IPS-NIHi7 (cell line): ENCODE data around the gene AFAP1.

Experiments
- DNase-seq: peaks from one replicate; pipeline ENCODE4 v3.0.0; 2012; ENCODE audit warnings: mixed read lengths; ENCODE audit errors: extremely low spot score

The AFAP1 gene

GRCh38 chr4:7737752-7738457 lies 201.8 kb downstream of the AFAP1 start:
- DNase-seq: no peak

DNA sequence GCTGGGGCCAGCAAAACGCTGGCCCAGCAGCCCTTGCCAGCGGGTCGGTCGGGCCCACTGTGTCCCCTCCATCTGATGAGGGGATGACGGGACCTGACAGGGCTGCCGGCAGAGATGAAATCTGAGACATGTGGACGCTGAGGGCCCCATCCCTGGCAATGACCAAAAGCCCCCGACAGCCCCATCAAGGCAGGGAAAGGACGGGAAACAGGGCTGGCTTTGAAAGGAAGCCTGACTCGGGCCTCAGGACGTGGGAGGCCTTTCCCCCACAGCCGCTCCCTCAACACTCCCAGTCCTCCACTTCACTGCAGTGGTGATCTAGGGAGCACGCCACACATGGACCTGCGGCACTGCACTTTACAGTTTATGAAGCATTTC lies 202.4 kb downstream of the AFAP1 start:
- DNase-seq: no peak

DNA sequence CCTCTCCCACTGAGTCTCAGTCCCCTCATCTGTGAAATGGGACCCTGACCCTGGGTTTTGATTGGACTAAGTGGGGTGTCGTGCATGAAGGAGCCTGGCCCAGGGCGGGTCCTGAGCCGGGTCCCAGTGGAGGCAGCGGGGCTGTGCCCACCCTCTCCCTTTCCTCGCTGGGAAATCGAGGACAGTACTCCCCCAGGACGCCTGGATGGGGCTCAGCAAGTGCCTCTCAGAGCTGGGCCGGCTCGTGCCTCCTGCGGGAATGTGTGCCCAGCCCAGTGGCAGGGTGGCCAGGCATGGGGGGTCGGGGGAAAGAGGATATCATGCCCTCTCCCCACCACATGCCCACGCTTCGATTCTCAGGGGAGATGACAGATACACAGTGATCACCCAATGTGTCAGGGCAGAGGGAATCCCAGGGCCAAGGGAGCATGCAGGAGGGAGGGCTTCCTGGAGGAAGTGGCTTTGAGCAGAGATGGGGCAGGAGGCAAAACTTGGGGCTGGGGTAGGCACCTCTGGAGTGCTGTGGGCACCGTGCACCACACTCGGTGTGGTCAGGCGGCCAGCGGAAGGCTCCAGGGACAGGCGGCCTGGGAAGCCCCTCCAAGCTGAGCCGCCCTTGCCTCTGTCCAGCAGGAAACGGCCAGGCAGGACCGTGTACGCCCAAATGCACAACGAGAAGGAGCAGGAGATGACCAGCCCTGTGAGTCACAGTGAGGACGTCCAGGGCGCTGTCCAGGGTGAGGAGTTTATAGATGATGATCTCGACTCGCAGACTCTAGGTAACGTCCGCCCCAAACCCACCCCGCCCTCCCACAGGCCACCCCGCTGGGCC lies 203.0 kb downstream of the AFAP1 start:
- no peak for DNase-seq

- DNase-seq: no peak
Observed at GRCh38 chr4:7735961-7736360, 203.7 kb downstream of the AFAP1 start.

GRCh38 chr4:7735395-7735794 lies 204.3 kb downstream of the AFAP1 start:
- no peak for DNase-seq

GRCh38 chr4:7734651-7735260 lies 204.9 kb downstream of the AFAP1 start:
- DNase-seq: no peak

DNA sequence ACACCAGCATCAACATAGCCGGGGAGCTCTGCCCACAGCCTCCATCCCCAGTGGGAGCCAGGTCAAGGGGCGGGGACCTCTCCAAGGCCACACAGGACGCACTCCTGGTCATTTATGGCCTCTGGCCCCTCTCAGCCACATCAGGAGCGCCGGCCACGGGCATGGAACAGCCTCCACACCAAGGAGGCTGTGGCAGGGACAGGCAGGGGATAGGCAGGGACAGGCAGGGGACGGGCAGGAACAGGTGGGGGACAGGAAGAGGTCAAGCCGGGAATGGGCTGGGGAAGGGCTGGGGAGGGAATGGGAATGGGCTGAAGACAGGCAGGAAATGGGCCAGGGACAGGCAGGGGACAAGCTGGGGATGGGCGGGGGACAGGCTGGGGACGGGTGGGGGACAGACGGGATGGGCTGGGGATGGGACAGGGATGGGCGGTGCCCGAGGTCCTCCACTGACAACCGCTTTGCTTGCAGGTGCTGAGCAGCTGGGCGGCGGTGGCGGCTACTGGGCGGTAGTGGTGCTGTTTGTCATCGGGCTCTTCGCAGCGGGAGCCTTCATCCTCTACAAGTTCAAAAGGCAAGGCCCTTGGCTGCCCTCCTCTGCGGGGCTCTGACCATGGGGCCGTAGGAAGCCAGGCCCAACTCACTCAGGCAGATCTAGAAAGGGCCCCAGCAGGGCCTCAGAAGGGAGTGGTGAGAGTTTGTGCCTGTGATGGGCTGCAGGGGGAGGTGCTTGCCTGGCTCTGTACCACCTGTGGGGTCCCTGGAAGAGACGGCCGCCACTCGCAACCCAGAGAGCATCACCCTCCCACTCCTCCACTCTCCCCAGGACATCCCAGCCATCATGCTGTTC lies 205.6 kb downstream of the AFAP1 start:
- no peak for DNase-seq

GRCh38 chr4:7733201-7733600 lies 206.5 kb downstream of the AFAP1 start:
- no peak for DNase-seq

DNA sequence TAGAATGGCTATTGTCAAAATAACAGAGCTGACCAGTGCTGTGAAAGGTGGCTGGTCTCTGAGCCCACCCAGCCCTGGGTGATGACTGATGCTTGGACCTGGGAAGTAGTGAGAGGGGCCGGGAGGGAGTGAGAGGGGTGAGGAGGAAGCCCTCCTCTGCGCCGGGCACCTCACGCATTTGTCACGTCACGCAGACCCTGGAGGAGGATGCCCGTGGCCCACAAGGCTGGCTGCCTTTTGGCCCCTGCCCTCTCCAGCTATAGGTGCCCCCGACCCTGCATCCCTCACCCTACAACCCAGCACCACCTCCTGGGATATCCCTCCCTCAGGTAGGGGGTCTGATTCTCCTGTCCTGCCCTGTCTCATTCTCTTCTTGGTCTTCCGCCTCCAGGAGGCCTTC lies 207.4 kb downstream of the AFAP1 start:
- no peak for DNase-seq

GRCh38 chr4:7731437-7731836 lies 208.2 kb downstream of the AFAP1 start:
- DNase-seq: no peak

DNA sequence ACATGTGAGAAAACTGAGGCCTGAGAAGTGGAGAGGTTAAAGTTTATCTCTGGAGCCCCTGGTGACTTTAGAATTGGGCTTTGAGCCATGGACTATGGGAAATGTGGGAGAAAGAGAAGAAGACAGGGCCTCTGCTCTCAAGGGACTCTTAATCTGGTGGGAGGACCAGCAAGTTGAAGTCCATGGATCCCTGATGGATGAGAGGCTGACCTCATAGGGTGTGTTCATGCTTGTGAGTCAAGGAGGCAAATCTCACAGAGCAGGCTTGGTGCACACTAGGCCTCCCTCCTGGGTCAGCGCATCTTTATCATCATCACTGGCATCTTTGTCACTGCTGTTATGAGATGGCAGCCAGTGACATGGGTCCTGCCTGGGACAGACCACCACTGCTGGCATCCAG lies 211.9 kb downstream of the AFAP1 start:
- no peak for DNase-seq

DNA sequence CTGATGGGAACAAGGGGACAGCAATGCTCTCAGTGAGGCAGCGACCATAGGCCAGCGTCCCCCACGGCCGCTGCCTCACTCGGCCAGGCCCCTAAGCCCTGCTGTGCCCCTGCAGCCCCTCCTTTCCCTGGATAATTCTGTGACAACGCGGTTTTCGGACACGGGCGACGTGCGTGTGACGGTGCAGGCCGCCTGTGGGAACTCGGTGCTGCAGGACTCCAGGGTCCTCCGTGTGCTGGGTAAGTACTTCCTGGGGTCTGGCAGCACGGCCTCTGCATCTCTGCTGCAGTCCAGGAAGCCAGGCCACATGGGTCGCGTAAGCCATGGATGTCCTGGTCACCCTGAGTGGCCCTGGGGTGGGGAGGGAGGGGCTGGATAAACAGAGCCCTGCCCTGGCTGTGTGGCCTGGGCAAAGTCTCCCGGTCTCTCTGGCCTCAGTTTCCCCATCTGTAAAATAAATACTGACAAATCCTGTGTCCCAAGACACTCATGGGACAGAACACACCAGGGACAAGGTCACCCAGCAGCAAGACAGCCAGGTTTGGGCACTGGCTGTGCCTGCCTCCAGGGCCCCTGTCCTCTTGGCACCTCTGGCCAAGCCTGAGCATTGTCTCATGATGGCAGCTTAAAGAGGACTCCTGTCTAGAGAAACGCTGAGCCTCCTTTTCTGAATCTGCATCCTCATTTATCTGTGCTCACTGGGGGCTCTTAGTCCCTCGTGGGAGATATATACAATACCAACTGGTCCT lies 212.8 kb downstream of the AFAP1 start:
- no peak for DNase-seq

DNA sequence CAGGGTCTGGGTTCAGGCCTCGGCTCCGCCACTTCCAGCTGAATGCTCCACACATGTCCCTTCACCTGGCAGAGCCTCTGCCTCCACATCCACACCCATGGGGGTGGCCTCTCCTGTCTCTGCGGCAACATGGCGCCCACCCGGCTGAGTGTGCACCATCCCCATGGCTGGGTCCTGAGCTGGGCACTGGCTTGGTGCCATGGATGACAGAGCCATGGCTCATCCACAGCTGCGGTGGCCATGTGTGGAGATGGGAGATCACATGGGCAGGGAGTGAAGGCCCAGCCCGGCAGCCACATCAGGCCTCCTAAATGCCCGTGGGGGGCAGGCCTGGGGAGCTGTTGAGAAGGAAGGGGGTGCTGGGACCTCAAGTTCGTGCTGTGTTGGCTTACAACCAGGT lies 213.7 kb downstream of the AFAP1 start:
- DNase-seq: no peak

GRCh38 chr4:7723625-7724024 lies 216.0 kb downstream of the AFAP1 start:
- no peak for DNase-seq

DNA sequence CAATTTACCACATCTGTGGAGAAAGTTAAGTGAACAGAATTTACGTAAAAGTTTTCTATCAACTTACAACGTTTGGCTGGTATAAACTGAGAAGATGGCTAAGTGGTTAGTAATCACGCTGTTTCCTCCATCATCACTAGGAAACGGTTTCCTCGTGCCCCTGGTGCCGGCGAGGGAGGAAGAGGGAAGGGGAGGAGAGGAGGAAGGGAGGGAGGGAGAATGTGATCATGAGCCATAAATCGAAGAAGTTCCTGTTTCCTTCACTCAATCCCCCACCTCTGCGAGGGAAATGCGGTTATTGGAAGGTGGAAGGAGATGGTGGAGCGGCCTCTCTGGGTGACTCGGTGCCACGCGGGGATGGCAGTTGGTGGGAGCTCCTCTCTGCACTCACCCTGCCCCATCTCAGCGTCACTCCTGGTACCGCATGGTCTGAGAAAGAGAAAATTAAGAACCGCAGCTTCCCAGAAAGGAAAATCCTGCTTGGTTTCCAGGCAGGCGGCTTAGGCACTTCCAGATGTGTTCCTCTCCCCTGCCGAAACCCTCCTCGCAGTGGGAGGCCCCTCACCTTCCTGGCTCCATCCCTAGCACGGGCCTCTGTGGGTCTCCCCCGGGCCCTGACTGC lies 216.8 kb downstream of the AFAP1 start:
- DNase-seq: no peak

- no peak for DNase-seq
Observed at GRCh38 chr4:7721984-7722551, 217.6 kb downstream of the AFAP1 start.

DNA sequence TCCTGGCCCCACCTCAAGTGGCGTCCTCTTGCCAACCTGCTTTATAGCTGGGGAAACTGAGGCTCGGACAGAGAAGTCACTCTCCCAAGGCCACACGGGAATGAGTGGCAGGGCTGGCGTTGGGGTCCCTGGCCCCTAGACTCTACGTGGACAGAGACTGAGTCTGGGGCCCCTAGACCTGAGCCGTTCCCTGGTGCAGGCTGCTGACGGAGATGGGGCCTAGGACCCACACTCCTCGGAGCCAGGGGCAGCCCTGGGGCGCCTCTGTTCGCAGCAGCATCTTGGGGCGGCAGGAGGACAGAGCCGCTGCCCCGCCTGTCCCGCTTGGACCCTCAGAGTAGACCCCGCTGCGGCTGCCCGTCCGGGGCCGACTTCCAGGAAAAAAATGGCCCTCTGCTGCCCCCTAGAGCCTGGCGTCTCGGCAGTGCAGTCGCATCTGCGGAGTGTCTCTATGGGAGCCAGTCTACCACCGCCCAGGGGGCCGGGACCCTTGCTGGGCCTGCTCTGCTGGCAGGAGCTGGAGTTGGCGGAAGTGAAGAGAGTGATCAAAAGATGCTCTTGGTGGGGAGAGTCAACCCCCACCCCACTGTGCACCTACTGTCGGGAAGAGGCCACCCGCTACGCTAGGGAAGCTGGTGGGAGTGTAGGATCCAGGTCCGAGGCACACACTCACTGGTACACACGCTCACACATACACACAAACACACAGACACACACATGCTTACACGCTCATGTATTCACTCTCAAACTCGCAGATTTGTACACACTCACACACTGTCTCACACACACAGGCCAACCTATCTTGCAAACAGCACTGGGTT lies 220.1 kb downstream of the AFAP1 start:
- peak; percentile 95 for DNase-seq

DNA sequence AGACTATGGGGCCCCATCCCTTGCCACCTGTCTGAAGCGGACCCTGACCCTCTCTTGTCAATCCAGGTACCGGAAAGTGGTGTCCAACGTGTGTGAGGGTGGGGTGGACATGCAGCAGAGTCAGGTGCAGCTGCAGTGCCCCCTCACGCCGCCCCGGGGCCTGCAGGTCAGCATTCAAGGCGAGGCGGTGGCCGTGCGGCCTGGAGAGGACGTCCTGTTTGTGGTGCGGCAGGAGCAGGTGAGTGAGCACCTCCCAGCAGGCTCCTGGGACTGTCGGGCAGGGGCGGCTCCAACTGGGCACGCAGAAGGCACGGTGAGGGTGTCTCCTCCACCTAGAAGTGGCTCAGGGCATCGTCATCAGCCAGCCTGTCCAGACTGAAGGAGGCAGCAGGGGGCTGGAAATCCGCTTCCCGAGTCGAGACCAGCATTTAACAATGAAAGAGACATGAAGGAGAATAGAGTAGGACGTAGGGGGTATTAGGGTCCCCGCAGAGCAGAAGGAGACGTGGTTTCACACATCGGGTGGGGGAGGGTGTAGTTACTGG lies 221.6 kb downstream of the AFAP1 start:
- no peak for DNase-seq

DNA sequence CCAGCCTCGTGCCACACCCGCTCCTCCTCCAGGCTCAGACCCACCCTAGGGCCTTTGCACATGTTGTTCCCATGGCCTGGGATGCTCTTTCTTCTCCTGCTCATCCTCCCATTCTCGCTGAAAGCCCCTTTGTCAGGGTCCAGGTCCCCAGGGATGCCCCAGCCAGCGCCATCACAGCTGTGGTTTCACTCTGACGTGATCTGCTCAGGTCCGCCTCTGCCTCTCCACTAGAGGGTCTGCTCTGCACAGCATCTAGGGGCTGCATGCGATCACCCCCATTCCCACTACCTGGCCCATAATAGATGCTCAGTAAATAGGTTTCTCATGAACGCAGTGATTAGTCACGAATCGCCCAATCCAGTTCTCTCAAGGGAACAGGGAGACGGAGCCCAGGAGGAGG lies 222.5 kb downstream of the AFAP1 start:
- no peak for DNase-seq
